ENCODE measurements around the gene UGT2A2.
"Not testable (repeated sequence)": the region's sequence is repeated elsewhere in the genome, so short reads cannot be mapped to it uniquely, and the experiment has no call there.

Gene UGT2A2

GRCh38 chr4:69639542-69639941 lies at the start of gene UGT2A2:
TSS of gene UGT2A2 (minus strand) at chr4:69639642. CDS start at chr4:69639640, 2 bp downstream.
- DNase-seq (ENCODE audit: low read depth) = no peak

DNA sequence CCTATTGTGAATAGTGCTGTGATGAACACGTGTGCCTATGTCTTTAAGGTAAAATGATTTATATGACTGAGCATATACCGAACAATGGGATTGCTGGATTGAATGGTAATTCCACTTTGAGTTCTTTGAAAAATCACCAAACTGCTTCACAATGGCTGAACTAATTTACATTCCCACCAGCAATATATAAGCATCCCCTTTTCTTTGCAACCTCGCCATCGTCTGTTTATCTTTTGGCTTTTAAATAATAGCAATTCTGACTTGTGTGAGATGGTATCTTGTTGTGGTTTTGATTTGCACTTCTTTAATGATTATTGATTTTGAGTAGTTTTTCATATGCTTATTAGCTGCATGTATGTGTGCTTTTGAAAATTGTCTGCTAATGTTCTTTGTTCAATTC lies 45.4 kb upstream of the UGT2A2 start:
- no peak for DNase-seq (ENCODE audit: low read depth)

DNA sequence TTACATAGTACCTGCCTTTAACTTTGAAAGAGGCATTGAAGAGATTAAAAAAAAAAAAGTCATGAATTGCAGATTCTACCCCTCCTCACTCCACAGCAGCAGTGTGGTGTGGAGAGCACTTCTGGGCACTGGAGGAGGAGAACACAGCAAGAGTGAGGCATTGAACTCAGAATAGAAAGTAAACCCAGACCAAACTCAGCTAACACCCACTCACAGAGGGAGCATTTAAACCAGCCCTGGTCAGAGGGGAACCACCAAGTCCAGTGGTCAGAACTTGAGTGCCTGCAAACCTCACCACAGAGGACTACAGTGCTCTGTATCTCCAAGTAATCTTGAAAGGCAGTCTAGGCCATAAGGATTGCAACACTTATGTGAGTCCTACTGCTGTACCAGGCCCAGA lies 29.2 kb upstream of the UGT2A2 start:
- no peak for DNase-seq (ENCODE audit: low read depth)

DNA sequence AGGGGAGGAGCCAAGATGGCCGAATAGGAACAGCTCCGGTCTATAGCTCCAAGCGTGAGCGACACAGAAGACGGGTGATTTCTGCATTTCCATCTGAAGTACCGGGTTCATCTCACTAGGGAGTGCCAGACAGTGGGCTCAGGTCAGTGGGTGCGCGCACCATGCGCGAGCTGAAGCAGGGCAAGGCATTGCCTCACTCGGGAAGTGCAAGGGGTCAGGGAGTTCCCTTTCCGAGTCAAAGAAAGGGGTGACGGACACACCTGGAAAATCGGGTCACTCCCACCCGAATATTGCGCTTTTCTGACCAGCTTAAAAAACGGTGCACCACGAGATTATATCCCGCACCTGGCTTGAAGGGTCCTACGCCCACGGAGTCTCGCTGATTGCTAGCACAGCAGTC lies 24.6 kb upstream of the UGT2A2 start:
- not testable (repeated sequence) for DNase-seq (ENCODE audit: low read depth)

GRCh38 chr4:69661130-69661803 lies 21.8 kb upstream of the UGT2A2 start:
- DNase-seq (ENCODE audit: low read depth) = not testable (repeated sequence)

DNA sequence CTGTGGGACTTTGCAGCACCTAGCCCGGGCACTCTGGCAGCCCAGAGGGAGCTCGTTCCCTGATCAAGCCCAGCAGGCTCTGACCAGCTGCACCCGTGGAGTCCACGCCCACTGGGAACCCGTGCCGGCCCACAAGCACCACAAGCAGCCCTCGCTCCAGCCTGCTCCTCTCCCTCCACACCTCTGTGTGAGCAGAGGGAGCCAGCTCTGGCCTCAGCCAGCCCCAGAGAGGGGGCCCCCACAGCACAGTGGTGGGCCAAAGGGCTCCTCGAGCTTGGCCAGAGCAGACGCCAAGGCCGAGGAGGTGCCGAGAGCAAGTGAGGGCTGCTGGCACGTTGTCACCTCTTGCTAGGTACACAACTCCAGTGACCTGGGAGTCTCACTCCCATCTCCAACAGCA lies 18.7 kb upstream of the UGT2A2 start:
- no peak for DNase-seq (ENCODE audit: low read depth)

- no peak for DNase-seq (ENCODE audit: low read depth)
Observed at GRCh38 chr4:69656653-69657158, 17.3 kb upstream of the UGT2A2 start.

DNA sequence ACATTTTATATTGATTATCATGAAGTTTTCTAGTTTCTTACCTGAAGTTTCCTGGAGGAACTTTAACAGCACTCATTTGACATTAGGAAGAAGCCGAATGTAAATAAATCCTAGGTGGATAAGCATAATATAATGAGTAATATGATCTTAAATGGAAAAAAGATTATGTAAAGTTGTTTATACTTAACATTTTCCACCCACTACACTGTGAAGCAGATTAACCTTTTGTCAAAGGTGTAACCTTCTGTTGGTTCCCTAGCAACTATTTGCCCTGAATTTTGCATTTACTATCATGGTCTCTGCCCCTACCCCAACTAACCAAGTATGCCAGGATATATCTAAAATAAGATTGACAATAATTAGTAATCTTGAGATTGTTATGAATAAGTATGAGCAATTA lies 13.7 kb upstream of the UGT2A2 start, which contains the start of gene UGT2A1:
Gene UGT2A1 (minus strand): TSS at position 101 of the 400 bp plus-strand sequence. CDS start 5,603 bp downstream, outside the sequence.
- no peak for DNase-seq (ENCODE audit: low read depth)

GRCh38 chr4:69650872-69651271 lies 11.4 kb upstream of the UGT2A2 start:
- DNase-seq (ENCODE audit: low read depth) = no peak

GRCh38 chr4:69649629-69650028 lies 10.2 kb upstream of the UGT2A2 start:
- DNase-seq (ENCODE audit: low read depth) = no peak

GRCh38 chr4:69649207-69649606 lies 9.8 kb upstream of the UGT2A2 start:
- no peak for DNase-seq (ENCODE audit: low read depth)

DNA sequence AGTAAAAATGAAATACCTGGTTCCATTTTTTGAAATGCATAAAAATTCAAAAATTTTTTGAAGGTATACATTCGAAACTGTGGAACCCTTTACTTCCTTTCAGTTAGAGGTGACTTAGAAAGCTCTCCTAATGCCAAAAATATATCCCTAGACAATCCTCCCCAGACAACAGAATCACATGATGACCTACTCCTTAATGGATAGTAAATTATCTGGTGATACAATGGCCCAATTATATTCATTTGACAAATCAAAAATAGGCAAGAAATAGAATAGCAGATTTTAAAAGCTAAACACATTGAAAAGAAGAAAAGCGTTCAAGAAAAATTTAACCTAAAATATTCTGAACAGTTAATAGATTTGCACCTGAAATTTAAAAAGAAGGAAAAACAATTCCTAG lies 3.5 kb upstream of the UGT2A2 start:
- no peak for DNase-seq (ENCODE audit: low read depth)

DNA sequence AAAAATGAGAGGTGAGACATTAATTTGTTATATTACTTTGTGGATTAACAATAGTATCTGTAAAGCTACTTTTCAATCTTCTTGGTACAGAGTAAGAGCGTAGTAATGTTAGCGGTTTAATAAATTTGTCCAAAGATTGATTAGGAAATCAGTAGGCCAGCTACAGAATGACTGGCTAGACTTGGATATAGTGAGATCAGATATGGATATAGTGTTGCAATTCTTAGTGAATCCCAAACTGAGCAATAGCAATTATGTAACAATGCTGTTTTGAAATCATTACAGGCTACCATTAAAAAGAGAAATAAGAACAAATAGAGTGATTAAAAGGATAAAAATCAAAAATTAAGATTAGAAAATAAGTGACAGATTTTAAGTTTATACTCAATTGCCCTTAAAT lies 847 bp upstream of the UGT2A2 start:
- DNase-seq (ENCODE audit: low read depth) = no peak

- no peak for DNase-seq (ENCODE audit: low read depth)
Observed at GRCh38 chr4:69617083-69617694, 22.3 kb downstream of the UGT2A2 start.

DNA sequence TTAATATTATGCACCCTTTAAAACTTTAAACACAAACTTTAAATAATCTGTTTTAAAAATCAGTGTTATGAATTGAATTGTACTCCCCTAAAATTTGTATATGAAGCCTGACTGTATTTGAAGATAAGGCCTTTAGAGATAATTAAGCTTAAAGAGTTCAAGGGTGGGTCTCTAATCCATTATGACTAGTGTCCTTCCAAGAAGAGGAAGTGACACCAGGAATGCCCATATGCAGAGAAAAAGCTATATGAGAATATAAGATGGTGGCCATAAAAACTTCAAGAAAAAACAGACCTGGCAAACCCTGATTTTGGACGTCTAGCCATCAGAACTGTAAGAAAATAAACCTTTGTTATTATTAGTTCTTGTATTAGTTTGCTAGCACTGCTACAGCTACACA lies 29.0 kb downstream of the UGT2A2 start:
- no peak for DNase-seq (ENCODE audit: low read depth)

DNA sequence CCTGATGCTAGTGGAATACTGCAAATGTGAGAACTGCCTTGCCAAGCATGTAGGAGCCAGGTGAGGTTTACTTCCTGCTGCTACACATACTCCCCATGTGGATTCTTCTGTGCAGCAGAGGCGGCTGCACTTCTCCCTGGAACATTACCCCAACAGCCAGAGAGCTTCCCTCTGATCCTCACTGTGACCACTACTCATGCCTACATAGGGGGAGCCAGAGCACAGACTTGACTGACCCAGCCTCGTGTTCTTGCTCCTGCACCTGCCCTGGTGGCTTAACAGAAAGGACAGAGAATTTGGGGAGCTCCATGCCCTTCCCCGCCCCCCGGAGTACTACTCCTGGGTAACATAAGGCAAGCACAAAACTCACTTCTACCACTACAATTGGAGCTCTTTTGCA lies 38.4 kb downstream of the UGT2A2 start:
- no peak for DNase-seq (ENCODE audit: low read depth)

DNA sequence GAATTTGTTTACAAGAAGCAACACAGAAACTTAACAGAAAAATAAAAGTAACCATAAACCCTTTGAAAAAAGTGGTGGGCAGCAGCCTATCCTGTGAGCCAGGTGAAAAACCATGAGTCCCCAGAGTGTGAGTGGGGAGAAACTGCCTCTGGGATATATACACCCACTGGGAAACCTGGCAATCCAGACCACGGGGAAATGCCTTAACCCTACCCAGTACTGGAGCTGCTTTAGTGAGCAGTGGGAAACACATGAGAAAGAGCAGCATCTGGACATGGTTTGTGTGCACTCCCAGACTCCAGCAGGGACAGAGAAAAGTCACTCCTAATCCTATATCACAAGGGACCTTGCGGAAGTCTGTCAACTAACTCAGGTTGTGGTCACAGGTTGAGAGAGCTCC lies 39.4 kb downstream of the UGT2A2 start:
- no peak for DNase-seq (ENCODE audit: low read depth)

GRCh38 chr4:69594382-69594781 lies 45.1 kb downstream of the UGT2A2 start:
- DNase-seq (ENCODE audit: low read depth) = no peak

GRCh38 chr4:69591364-69591763 lies 48.1 kb downstream of the UGT2A2 start:
- DNase-seq (ENCODE audit: low read depth) = no peak

- no peak for DNase-seq (ENCODE audit: low read depth)
Observed at GRCh38 chr4:69589884-69590283, 49.6 kb downstream of the UGT2A2 start.

DNA sequence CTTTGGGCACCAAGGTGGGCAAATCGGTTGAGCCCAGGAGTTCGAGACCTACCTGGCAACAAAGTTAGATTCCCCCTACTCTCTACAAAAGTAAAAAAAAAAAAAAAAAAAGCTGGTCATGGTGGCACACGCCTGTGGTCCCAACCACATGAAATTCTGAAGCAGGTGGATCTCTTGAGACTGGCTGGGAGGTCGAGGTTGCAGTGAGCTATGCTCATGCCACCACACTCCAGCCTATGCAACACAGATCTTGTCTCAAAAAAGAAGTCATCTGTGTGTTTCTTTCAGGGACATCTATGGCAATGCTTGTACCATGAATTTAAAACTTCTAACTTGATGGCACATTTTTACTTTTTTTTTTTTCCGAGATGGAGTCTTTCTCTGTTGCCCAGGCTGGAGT lies 55.3 kb downstream of the UGT2A2 start:
- no peak for DNase-seq (ENCODE audit: low read depth)

- no peak for DNase-seq (ENCODE audit: low read depth)
Observed at GRCh38 chr4:69583543-69583942, 55.9 kb downstream of the UGT2A2 start.

DNA sequence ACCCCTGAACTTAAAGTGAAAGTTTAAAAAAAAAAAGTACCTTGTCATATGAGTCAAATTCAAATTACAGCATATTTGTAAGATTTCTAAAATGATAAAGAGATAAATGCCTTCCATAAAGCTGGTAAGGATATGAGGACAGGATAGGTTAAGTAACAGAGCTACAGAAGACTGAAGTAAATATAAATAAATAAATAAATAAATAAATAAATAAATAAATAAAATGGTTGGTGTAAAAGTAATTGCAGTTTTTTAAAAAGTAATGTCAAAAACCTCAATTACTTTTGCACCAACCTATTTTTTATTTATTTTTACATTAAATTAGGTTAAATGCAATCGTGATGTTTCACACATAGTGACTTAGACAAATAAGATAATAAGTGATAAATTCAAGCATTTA lies 62.2 kb downstream of the UGT2A2 start:
- no peak for DNase-seq (ENCODE audit: low read depth)

All from fibroblast of gingiva (primary cell).